Neural progenitor cell (in vitro differentiated cells): ENCODE measurements around the gene ITGBL1.

Experiments
- CTCF ChIP-seq: fragments of 200-600 bp; sonication (generic); IDR thresholded peaks from 2 replicates; pipeline ENCODE4 v1.5.1; 2017; ENCODE audit warnings: antibody characterized with exemption, mild to moderate bottlenecking
- EZH2 ChIP-seq: fragments of 200-600 bp; sonication (generic); IDR thresholded peaks from 2 replicates; pipeline ENCODE4 v1.6.1; 2017; ENCODE audit warnings: antibody characterized with exemption, mild to moderate bottlenecking, moderate library complexity

- TF ChIP-seq CTCF, result no peak
- TF ChIP-seq EZH2, result no peak
These were observed 4.7 kb downstream of the ITGBL1 start for GRCh38 chr13:101457176-101457575.
